ENCODE results near the gene EIF4G3.

The EIF4G3 gene

DNA sequence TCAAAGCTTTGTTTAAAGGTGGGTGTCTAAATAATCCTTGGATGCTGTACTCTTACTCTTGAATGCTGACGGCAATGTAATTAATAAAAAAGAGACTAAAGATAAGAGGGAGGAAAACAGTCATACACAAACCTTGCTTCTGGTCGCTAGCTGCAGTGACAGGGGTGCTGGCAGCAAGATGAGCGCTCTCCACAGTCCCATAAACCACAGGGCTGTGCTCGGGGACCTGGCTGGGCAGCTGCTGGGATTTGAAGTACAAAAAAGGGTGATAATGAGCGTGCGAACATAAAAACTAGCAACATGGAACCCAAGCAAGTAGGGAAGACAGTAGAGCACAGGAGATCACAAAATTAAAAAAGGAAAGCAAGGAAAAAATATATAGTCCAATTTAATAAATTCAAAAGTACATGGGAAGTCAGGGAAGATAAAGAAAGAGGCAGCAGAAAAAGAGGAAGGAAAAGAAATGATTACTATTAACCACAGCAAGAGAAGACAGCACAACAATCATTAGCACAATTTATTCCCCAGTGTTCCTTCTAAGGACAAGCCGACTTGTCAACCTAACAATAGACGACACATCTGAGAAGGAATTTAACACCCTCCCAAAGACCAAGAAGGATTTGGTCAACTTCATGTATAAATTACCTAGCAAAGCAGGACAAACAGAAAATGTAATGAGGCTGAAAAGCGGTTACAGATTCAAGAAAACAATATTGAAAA is 226.7 kb downstream of the EIF4G3 start:
- no peak for ATAC-seq
- TF ChIP-seq CREB5 (CRISPR knock-in tag; IDR thresholded peaks at IDR 0.05; ENCODE audit: low read depth) (no peak), ESRRG (CRISPR knock-in tag; IDR thresholded peaks at IDR 0.05) (no peak), ARNTL (CRISPR knock-in tag; IDR thresholded peaks at IDR 0.05; ENCODE audit: borderline replicate concordance, low read depth) (no peak), SNAI2 (CRISPR knock-in tag; IDR thresholded peaks at IDR 0.05) (no peak), ZFP3 (CRISPR knock-in tag; IDR thresholded peaks at IDR 0.05) (no peak), ZC3H10 (CRISPR knock-in tag; IDR thresholded peaks at IDR 0.05) (no peak)
- TF ChIP-seq, protein P1, sequence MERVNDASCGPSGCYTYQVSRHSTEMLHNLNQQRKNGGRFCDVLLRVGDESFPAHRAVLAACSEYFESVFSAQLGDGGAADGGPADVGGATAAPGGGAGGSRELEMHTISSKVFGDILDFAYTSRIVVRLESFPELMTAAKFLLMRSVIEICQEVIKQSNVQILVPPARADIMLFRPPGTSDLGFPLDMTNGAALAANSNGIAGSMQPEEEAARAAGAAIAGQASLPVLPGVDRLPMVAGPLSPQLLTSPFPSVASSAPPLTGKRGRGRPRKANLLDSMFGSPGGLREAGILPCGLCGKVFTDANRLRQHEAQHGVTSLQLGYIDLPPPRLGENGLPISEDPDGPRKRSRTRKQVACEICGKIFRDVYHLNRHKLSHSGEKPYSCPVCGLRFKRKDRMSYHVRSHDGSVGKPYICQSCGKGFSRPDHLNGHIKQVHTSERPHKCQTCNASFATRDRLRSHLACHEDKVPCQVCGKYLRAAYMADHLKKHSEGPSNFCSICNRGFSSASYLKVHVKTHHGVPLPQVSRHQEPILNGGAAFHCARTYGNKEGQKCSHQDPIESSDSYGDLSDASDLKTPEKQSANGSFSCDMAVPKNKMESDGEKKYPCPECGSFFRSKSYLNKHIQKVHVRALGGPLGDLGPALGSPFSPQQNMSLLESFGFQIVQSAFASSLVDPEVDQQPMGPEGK (CRISPR knock-in tag; IDR thresholded peaks at IDR 0.05; ENCODE audit: borderline replicate concordance) = no peak
- TF ChIP-seq, protein P2, sequence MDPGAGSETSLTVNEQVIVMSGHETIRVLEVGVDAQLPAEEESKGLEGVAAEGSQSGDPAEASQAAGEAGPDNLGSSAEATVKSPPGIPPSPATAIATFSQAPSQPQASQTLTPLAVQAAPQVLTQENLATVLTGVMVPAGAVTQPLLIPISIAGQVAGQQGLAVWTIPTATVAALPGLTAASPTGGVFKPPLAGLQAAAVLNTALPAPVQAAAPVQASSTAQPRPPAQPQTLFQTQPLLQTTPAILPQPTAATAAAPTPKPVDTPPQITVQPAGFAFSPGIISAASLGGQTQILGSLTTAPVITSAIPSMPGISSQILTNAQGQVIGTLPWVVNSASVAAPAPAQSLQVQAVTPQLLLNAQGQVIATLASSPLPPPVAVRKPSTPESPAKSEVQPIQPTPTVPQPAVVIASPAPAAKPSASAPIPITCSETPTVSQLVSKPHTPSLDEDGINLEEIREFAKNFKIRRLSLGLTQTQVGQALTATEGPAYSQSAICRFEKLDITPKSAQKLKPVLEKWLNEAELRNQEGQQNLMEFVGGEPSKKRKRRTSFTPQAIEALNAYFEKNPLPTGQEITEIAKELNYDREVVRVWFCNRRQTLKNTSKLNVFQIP (CRISPR knock-in tag; IDR thresholded peaks at IDR 0.05; ENCODE audit: borderline replicate concordance, low read depth) = no peak

DNA sequence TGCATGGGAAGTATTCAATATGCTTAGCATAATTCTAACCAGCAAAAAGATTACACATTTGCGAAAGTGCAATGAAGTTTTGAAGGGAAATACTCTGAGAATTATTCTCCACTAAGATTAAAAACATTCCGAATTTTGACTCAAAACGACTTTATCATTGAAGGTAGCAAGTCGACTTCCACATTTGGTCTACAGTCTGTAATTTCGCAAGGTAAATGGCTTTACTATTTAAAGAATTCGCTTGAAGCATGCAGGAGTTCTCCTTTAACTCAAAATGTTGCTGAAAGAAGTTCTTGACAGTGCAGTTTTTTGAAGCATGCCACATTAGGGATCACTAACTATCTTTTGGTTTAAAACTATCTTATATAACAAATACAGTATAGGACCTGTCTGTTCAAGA is 228.6 kb downstream of the EIF4G3 start:
- TF ChIP-seq SNAI2 (CRISPR knock-in tag; IDR thresholded peaks at IDR 0.05) (no peak), ZNF8 (CRISPR knock-in tag; IDR thresholded peaks at IDR 0.05) (no peak)
- no peak for ATAC-seq

DNA sequence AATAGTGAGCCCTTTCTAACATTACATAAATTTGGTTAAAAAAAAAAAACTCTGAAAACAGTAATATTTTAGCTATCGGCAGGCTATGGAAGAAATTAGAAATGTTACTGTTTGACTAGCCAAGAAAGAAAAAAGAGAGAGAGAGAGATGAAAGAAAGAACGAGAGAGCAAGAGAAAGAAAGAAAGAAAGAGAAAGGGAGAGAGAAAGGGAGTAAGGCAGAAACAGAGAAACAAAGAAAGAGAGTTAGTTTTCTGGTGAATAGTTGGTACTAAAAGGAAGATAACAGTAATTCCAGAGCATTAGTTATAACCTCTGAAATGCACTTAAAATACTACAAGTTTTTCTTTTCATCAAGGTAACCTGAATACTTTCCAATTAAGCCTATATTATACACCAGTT is 229.3 kb downstream of the EIF4G3 start:
- no peak for ATAC-seq
- TF ChIP-seq ZFP30 (CRISPR knock-in tag; IDR thresholded peaks at IDR 0.05) = no peak
- TF ChIP-seq TCF4 (CRISPR knock-in tag; IDR thresholded peaks at IDR 0.05; ENCODE audit: borderline replicate concordance) = no peak

GRCh38 chr1:20936621-20937020 is 240.1 kb downstream of the EIF4G3 start:
- no peak for ATAC-seq
- TF ChIP-seq ZNF565 (CRISPR knock-in tag; conservative IDR thresholded peaks at IDR 0.05; ENCODE audit: low read depth) = no peak
- TF ChIP-seq, protein P2 (CRISPR knock-in tag; IDR thresholded peaks at IDR 0.05; ENCODE audit: borderline replicate concordance, low read depth) = no peak
- TF ChIP-seq TSHZ2 (CRISPR knock-in tag; IDR thresholded peaks at IDR 0.05) = no peak
- no peak for TF ChIP-seq ESRRG (CRISPR knock-in tag; IDR thresholded peaks at IDR 0.05)
- no peak for TF ChIP-seq ZNF8 (CRISPR knock-in tag; IDR thresholded peaks at IDR 0.05)
- no peak for TF ChIP-seq ZC3H10 (CRISPR knock-in tag; IDR thresholded peaks at IDR 0.05)
- TF ChIP-seq RARB (CRISPR knock-in tag; IDR thresholded peaks at IDR 0.05) = no peak
- TF ChIP-seq ZNF70 (CRISPR knock-in tag; IDR thresholded peaks at IDR 0.05) = no peak
- no peak for TF ChIP-seq BACH2 (CRISPR knock-in tag; IDR thresholded peaks at IDR 0.05; ENCODE audit: borderline replicate concordance)
- no peak for TF ChIP-seq ARNTL (CRISPR knock-in tag; IDR thresholded peaks at IDR 0.05; ENCODE audit: borderline replicate concordance, low read depth)
- no peak for TF ChIP-seq ISL1 (CRISPR knock-in tag; IDR thresholded peaks at IDR 0.05)
- no peak for TF ChIP-seq TCF4 (CRISPR knock-in tag; IDR thresholded peaks at IDR 0.05; ENCODE audit: borderline replicate concordance)
- TF ChIP-seq OSR1 (CRISPR knock-in tag; IDR thresholded peaks at IDR 0.05) = no peak
- TF ChIP-seq CREB5 (CRISPR knock-in tag; IDR thresholded peaks at IDR 0.05; ENCODE audit: low read depth) = no peak
- TF ChIP-seq TOX (CRISPR knock-in tag; IDR thresholded peaks at IDR 0.05; ENCODE audit: borderline replicate concordance) = no peak
- no peak for TF ChIP-seq GLIS3 (CRISPR knock-in tag; IDR thresholded peaks at IDR 0.05)
- TF ChIP-seq PPARA (CRISPR knock-in tag; IDR thresholded peaks at IDR 0.05; ENCODE audit: borderline replicate concordance) = no peak
- TF ChIP-seq CSDC2 (CRISPR knock-in tag; IDR thresholded peaks at IDR 0.05) = no peak
- TF ChIP-seq, protein P3, sequence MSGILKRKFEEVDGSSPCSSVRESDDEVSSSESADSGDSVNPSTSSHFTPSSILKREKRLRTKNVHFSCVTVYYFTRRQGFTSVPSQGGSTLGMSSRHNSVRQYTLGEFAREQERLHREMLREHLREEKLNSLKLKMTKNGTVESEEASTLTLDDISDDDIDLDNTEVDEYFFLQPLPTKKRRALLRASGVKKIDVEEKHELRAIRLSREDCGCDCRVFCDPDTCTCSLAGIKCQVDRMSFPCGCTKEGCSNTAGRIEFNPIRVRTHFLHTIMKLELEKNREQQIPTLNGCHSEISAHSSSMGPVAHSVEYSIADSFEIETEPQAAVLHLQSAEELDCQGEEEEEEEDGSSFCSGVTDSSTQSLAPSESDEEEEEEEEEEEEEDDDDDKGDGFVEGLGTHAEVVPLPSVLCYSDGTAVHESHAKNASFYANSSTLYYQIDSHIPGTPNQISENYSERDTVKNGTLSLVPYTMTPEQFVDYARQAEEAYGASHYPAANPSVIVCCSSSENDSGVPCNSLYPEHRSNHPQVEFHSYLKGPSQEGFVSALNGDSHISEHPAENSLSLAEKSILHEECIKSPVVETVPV (CRISPR knock-in tag; IDR thresholded peaks at IDR 0.05) = no peak
- no peak for TF ChIP-seq SNAI2 (CRISPR knock-in tag; IDR thresholded peaks at IDR 0.05)
